GM21723 (cell line): Measurements from ENCODE around the gene LILRA6.

Source experiments
- ATAC-seq: cut with Tn5 transposase; IDR thresholded peaks from one replicate; pipeline ENCODE4 v1.9.1; 2021; ENCODE audit warnings: mild to moderate bottlenecking, moderate library complexity; ENCODE audit not compliant: unreplicated experiment

Gene LILRA6

GRCh38 chr19:54189145-54189734 is 53.4 kb downstream of the LILRA6 start, which contains the start of gene MBOAT7:
MBOAT7 (minus strand) TSS chr19:54189580; CDS start chr19:54188508, 1,072 bp downstream.
- ATAC-seq: peak; percentile 25

- ATAC-seq: no peak
Measured at GRCh38 chr19:54188215-54188871, 54.2 kb downstream of the LILRA6 start.

DNA sequence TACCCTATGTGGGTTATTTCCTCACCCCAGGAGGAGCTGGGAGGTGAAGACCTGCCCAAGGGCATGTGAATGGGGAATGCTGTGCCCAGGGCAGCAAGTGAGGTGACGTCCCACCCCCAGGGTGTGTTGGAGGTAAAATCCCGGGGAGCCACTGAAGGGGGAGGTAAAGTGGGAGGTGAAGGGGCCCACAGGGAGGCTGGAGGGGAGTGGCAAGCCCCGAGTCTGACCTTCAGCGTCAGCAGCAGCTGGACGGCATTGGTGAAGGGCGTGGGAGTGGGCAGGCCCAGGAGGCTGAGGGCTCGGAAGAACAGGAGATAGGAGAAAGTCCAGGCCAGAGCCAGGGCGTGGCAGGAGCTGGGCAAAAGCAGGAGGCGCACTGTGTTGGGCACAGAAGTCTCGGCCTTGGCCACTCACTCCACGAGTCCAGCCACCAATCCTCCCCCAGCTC is 55.6 kb downstream of the LILRA6 start:
- ATAC-seq: no peak
